CD4-positive, alpha-beta T cell treated with Interleukin-21 for 1 hour (primary cell): ENCODE measurements around the gene MARCOL.
"Not testable (repeated sequence)": the region's sequence is repeated elsewhere in the genome, so short reads cannot be mapped to it uniquely, and the experiment has no call there.

Experiments used
- DNase-seq: peaks from one replicate; pipeline ENCODE4 v3.0.0-alpha.2; 2020

Gene MARCOL

GRCh38 chr5:148268566-148268965, 30.2 kb downstream of the MARCOL start, which contains the start of gene SPINK13:
SPINK13 (plus strand) TSS chr5:148268794; CDS start chr5:148270073, 1,279 bp downstream.
- DNase-seq: no peak

GRCh38 chr5:148275129-148275528, 36.8 kb downstream of the MARCOL start:
- DNase-seq: not testable (repeated sequence)

DNA sequence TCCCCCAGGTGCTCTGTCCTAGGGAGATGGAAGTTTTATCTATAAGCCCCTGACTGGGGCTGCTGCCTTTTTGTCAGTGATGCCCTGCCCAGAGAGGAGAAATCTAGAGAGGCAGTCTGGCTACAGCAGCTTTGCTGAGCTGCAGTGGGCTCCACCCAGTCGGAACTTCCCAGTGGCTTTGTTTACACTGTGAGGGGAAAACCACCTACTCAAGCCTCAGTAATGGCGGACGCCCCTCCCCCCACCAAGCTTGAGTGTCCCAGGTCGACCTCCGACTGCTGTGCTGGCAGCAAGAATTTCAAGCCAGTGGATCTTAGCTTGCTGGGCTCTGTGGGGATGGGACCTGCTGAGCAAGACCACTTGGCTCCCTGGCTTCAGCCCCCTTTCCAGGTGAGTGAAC, 42.6 kb downstream of the MARCOL start:
- DNase-seq: not testable (repeated sequence)

GRCh38 chr5:148281336-148281735, 43.0 kb downstream of the MARCOL start:
- DNase-seq: not testable (repeated sequence)

- DNase-seq: peak; percentile 5
Observed at GRCh38 chr5:148290271-148291195, 52.2 kb downstream of the MARCOL start.
